ENCODE measurements around the gene LHFPL5. TPM values are rescaled to one million over a fixed set of nuclear protein-coding genes. Genes with fewer than 3 reads are reported as not detected.
A peak's percentile ranks its signal among the peaks of the same experiment; 100 is the strongest.

Gene LHFPL5
- total RNA-seq, result not detected in 2 replicates
- 0.10 TPM in 1 of 2 replicates, not detected in the other for polyA plus RNA-seq

DNA sequence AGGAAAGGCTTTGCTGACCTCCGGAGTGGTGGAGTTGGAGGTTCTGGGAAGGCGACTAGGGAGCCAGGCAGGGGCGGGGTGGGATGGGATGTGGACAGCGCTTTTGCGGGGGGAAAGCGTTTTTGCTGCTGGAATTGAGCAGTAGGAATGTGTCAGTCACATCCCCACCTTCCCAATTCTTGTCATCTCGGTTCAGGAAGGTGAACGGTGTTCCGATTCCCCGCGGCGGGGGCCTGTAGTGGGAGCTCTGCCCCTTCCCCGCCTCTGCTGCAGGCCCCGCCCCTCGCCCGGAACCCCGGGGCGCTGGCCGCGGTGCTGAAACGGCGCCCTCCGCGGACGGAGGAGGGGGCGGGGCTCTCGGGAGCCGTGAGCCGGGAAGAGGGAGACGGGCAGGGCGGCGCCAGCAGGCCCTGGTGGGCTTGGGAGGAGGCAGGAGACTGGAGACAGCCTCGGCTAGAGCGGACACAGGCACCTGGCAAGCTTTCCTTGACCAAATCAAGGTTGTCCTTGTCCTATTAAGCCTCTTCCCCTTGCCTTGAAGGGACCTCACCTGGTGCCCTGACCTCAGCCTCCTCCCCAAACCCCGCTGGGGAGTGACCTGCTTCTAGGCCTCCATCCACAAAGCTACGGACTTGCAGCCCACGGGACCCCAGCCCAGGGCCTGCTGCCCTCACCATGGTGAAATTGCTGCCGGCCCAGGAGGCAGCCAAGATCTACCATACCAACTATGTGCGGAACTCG, at the start of gene LHFPL5:
Gene LHFPL5, plus strand, starts transcription at position 357 of the 741 bp plus-strand sequence. Its CDS starts 319 bp downstream, at position 676.
- WGBS (ENCODE audit: low lambda C conversion rate, missing lambda C conversion rate), result 28% methylated on average over 18 of the region's 40 CpGs
- no peak within 1 kb of the TSS for H3K27ac ChIP-seq
- peak; percentile 81 for DNase-seq (ENCODE audit: low spot score)
- no peak within 1 kb of the TSS for H3K4me3 ChIP-seq
- no peaks in the 10 kb centered on the region for H3K4me1 ChIP-seq (ENCODE audit: insufficient read depth)
- TF ChIP-seq, protein P1, sequence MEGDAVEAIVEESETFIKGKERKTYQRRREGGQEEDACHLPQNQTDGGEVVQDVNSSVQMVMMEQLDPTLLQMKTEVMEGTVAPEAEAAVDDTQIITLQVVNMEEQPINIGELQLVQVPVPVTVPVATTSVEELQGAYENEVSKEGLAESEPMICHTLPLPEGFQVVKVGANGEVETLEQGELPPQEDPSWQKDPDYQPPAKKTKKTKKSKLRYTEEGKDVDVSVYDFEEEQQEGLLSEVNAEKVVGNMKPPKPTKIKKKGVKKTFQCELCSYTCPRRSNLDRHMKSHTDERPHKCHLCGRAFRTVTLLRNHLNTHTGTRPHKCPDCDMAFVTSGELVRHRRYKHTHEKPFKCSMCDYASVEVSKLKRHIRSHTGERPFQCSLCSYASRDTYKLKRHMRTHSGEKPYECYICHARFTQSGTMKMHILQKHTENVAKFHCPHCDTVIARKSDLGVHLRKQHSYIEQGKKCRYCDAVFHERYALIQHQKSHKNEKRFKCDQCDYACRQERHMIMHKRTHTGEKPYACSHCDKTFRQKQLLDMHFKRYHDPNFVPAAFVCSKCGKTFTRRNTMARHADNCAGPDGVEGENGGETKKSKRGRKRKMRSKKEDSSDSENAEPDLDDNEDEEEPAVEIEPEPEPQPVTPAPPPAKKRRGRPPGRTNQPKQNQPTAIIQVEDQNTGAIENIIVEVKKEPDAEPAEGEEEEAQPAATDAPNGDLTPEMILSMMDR (IDR thresholded peaks at IDR 0.05; ENCODE audit: poor library complexity), result no peak
- TF ChIP-seq EZH2phosphoT487 (IDR thresholded peaks at IDR 0.05; ENCODE audit: low read depth, severe bottlenecking, unreplicated experiment) (no peak), EZH2 (IDR thresholded peaks at IDR 0.05; ENCODE audit: borderline replicate concordance) (no peak)
- no peaks in the 10 kb centered on the region for H3K79me2 ChIP-seq
- no peaks in the 10 kb centered on the region for H3K36me3 ChIP-seq (replicated peaks; ENCODE audit: insufficient read depth, low read depth)
- no peaks in the 10 kb centered on the region for H3K9me2 ChIP-seq (replicated peaks; ENCODE audit: insufficient read depth)
- no peaks in the 10 kb centered on the region for H3K27me3 ChIP-seq
- no peaks in the 10 kb centered on the region for H4K20me1 ChIP-seq (ENCODE audit: insufficient read depth, poor library complexity, severe bottlenecking)
- H3K4me2 ChIP-seq, result peak within 1 kb of the TSS; percentile 90
- H2AFZ ChIP-seq, result no peak within 1 kb of the TSS
- H3K9me3 ChIP-seq (ENCODE audit: low read depth), result no peaks in the 10 kb centered on the region

DNA sequence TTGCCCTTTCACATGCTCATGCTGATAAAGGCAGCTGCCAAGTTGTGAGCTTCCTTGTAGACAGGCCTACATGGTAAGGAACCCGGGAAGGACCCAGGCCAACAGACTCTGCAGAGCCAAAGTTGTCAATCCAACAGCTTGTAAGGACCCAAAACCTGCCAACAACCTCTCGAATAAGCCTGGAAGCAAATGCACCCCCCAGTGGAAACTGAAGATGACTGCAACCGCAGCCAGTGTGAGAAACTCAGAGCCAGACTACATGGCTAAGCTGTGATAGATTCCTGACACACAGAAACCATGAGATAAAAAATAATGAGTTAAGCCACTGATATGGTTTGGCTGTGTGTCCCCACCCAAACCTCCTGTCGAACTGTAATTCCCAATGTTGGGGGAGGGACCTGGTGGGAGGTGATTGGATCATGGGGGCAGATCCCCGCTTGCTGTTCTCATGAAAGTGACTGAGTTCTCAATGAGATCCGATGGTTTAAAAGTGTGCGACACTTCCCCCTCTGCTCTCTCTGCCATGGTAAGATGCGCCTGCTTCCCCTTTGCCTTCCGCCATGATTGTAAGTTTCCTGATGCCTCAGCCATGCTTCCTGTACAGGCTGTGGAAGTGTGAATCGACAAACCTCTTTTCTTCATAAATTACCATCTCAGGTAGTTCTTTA, 47.6 kb upstream of the LHFPL5 start:
- DNase-seq (ENCODE audit: low spot score), result peak; percentile 54
- H4K20me1 ChIP-seq (ENCODE audit: insufficient read depth, poor library complexity, severe bottlenecking), result no peaks in the 10 kb centered on the region

DNA sequence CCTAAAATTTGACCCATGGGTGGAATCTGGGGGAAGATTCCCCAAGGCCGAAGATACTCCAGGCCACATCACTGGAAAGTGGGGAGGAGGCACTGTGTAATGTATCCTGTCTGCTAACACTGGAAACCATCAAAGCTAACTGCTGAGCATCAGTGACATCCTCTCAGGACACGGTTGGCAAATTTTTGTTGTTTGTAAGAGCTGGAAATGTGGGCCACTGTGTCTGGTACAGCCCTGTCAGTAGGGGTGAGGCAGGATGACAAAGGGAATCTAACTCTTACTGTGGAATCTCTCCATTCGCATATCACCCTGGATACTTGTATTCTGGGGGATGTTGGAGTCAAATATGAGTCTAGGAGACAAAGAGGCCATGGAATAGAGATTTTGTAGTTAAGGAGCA, 45.7 kb upstream of the LHFPL5 start:
- TF ChIP-seq EZH2phosphoT487 (IDR thresholded peaks at IDR 0.05; ENCODE audit: low read depth, severe bottlenecking, unreplicated experiment) (no peak), EZH2 (IDR thresholded peaks at IDR 0.05; ENCODE audit: borderline replicate concordance) (no peak)
- TF ChIP-seq, protein P1 (IDR thresholded peaks at IDR 0.05; ENCODE audit: poor library complexity), result no peak
- 69% methylated on average over 3 of the region's 3 CpGs for WGBS (ENCODE audit: low lambda C conversion rate, missing lambda C conversion rate)
- Histone ChIP-seq H3K9me3 (ENCODE audit: low read depth) (no peaks in the 10 kb centered on the region), H2AFZ (no peak overlapping the region), H3K36me3 (replicated peaks; ENCODE audit: insufficient read depth, low read depth) (no peaks in the 10 kb centered on the region), H3K79me2 (no peaks in the 10 kb centered on the region), H3K27me3 (peaks cover 25% of the 10 kb centered on the region), H4K20me1 (ENCODE audit: insufficient read depth, poor library complexity, severe bottlenecking) (no peaks in the 10 kb centered on the region), H3K4me1 (ENCODE audit: insufficient read depth) (no peaks in the 10 kb centered on the region), H3K4me3 (no peak overlapping the region), H3K9me2 (replicated peaks; ENCODE audit: insufficient read depth) (no peaks in the 10 kb centered on the region), H3K27ac (no peak overlapping the region), H3K4me2 (no peak overlapping the region)
- no peak for DNase-seq (ENCODE audit: low spot score)

More for the DNA sequence above, 47.6 kb upstream of the LHFPL5 start:
- 54% methylated on average over 10 of the region's 10 CpGs for WGBS (ENCODE audit: low lambda C conversion rate, missing lambda C conversion rate)
- no peaks in the 10 kb centered on the region for H3K9me3 ChIP-seq (ENCODE audit: low read depth)
- no peaks in the 10 kb centered on the region for H3K4me1 ChIP-seq (ENCODE audit: insufficient read depth)
- peaks cover 8% of the 10 kb centered on the region for H3K27me3 ChIP-seq
- no peak overlapping the region for H3K27ac ChIP-seq
- no peaks in the 10 kb centered on the region for H3K79me2 ChIP-seq
- no peak overlapping the region for H3K4me2 ChIP-seq
- H3K9me2 ChIP-seq (replicated peaks; ENCODE audit: insufficient read depth), result no peaks in the 10 kb centered on the region
- no peak overlapping the region for H2AFZ ChIP-seq
- TF ChIP-seq EZH2 (IDR thresholded peaks at IDR 0.05; ENCODE audit: borderline replicate concordance), result no peak
- TF ChIP-seq, protein P1 (IDR thresholded peaks at IDR 0.05; ENCODE audit: poor library complexity), result peak; percentile 40
- H3K4me3 ChIP-seq, result no peak overlapping the region
- no peaks in the 10 kb centered on the region for H3K36me3 ChIP-seq (replicated peaks; ENCODE audit: insufficient read depth, low read depth)

Data from hepatocyte (in vitro differentiated cells).